DOHH2 (cell line): Measurements from ENCODE around the gene NATD1.

Experiments used
- H3F3A ChIP-seq: fragments of 200-600 bp; sonication (generic), shearing (Covaris generic); 2 replicates; pipeline ENCODE4 v1.6.0; 2016; ENCODE audit warnings: antibody characterized with exemption, mild to moderate bottlenecking; ENCODE audit not compliant: control insufficient read depth, insufficient read depth
- H3K27ac ChIP-seq: fragments of 200-600 bp; sonication (generic); 2 replicates; pipeline ENCODE4 v1.5.1; 2014; ENCODE audit warnings: low read depth, mild to moderate bottlenecking, low read length, moderate library complexity
- H3K27me3 ChIP-seq: fragments of 200-600 bp; sonication (generic); 2 replicates; pipeline ENCODE4 v1.6.1; 2014; ENCODE audit warnings: mild to moderate bottlenecking, low read length, mixed read lengths; ENCODE audit not compliant: control insufficient read depth
- H3K36me3 ChIP-seq: fragments of 200-600 bp; sonication (generic); 2 replicates; pipeline ENCODE4 v1.6.1; 2014; ENCODE audit warnings: mild to moderate bottlenecking, low read length, moderate library complexity, mixed read lengths; ENCODE audit not compliant: control insufficient read depth
- H3K4me1 ChIP-seq: fragments of 200-600 bp; sonication (generic); 2 replicates; pipeline ENCODE4 v1.6.1; 2014; ENCODE audit warnings: mild to moderate bottlenecking, low read length, mixed read lengths; ENCODE audit not compliant: control insufficient read depth
- H3K4me2 ChIP-seq: fragments of 200-600 bp; sonication (generic); 2 replicates; pipeline ENCODE4 v1.6.0; 2014; ENCODE audit warnings: mild to moderate bottlenecking, low read length, moderate library complexity
- H3K4me3 ChIP-seq: fragments of 200-600 bp; sonication (generic); 2 replicates; pipeline ENCODE4 v1.5.1; 2014; ENCODE audit warnings: mild to moderate bottlenecking, low read length, mixed read lengths
- H3K79me2 ChIP-seq: fragments of 200-600 bp; sonication (generic); 2 replicates; pipeline ENCODE4 v1.6.1; 2014; ENCODE audit warnings: mild to moderate bottlenecking, low read length, mixed read lengths; ENCODE audit not compliant: control insufficient read depth
- H3K9me2 ChIP-seq: fragments of 200-600 bp; sonication (generic); replicated peaks from 2 replicates; pipeline ENCODE4 v1.6.1; 2014; ENCODE audit warnings: mild to moderate bottlenecking, low read length, mixed read lengths; ENCODE audit not compliant: control insufficient read depth
- H3K9me3 ChIP-seq: fragments of 200-600 bp; sonication (generic); 2 replicates; pipeline ENCODE4 v1.6.1; 2014; ENCODE audit warnings: antibody characterized with exemption, low read length, mixed read lengths; ENCODE audit not compliant: control insufficient read depth, insufficient read depth
- H4K20me1 ChIP-seq: fragments of 200-600 bp; sonication (generic); 2 replicates; pipeline ENCODE4 v1.6.0; 2014; ENCODE audit warnings: low read depth, mild to moderate bottlenecking, antibody characterized with exemption, low read length, moderate library complexity; ENCODE audit not compliant: control insufficient read depth, insufficient read depth
- EZH2phosphoT487 ChIP-seq: fragments of 200-600 bp; sonication (generic); IDR thresholded peaks from 2 replicates; pipeline ENCODE4 v1.6.1; 2017; ENCODE audit warnings: borderline replicate concordance, mild to moderate bottlenecking, antibody characterized with exemption, low read length, moderate library complexity, mixed read lengths
- TF ChIP-seq, protein P1 (sequence below): fragments of 200-600 bp; sonication (generic); IDR thresholded peaks from one replicate; pipeline ENCODE4 v1.5.1; 2014; ENCODE audit warnings: antibody characterized with exemption, mild to moderate bottlenecking, low read depth, low read length; ENCODE audit not compliant: poor library complexity, severe bottlenecking

Gene NATD1

DNA sequence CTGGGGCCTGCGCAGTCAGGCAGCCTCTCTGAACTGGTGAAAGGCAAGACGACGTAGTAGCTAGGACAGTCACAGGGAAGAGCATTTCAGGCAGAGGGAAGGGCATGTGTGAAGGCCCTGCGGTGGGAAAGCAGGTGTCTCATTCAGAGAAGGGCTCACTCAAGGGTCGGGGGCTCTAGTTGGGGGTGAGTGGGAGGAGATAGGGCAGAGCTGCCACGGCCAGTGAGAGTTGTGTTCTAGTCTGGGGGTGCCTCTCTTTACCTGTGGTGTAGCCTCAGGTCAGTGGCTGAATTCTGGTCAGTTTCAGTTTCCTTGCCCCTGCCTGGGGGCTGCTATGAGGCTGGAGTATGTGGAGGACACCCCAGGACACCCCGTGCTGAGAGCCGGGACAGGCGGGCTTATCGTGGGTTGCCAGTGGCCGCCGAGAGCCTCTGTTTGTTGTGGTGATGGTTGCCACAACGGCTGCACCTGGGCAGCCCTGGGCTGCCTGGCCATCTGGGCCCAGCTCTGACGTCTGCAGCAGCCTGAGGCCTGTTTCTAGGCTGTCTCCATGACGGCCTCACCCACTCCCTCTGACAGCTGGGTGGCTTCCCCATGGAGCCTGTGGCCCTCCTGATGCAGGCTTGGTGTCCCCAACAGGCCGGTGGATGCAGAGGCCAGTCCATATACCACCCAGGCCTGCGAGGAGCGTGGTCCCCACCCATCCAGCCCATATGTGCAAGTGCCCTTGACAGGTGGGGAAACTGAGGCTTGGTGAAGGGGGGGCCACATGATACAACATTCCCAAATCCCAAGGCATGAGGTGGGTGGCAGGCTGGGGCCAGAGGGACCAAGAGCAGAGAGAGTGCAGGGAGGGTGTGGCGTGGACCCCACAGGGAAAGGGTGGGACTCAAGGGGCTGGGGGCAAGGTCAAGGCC, 42.1 kb upstream of the NATD1 start:
- Histone ChIP-seq H3K9me2 (no peaks in the 10 kb centered on the region), H3K4me2 (no peak overlapping the region), H3K79me2 (peaks cover 15% of the 10 kb centered on the region), H3K4me1 (no peaks in the 10 kb centered on the region), H3K27ac (no peak overlapping the region), H3F3A (no peaks in the 10 kb centered on the region), H3K9me3 (peaks cover 3% of the 10 kb centered on the region; the same call in 1 of the 2 replicates), H3K36me3 (peaks cover 5% of the 10 kb centered on the region; the same call in 1 of the 2 replicates), H4K20me1 (no peaks in the 10 kb centered on the region), H3K4me3 (no peak overlapping the region), H3K27me3 (no peaks in the 10 kb centered on the region)
- TF ChIP-seq, protein P1, sequence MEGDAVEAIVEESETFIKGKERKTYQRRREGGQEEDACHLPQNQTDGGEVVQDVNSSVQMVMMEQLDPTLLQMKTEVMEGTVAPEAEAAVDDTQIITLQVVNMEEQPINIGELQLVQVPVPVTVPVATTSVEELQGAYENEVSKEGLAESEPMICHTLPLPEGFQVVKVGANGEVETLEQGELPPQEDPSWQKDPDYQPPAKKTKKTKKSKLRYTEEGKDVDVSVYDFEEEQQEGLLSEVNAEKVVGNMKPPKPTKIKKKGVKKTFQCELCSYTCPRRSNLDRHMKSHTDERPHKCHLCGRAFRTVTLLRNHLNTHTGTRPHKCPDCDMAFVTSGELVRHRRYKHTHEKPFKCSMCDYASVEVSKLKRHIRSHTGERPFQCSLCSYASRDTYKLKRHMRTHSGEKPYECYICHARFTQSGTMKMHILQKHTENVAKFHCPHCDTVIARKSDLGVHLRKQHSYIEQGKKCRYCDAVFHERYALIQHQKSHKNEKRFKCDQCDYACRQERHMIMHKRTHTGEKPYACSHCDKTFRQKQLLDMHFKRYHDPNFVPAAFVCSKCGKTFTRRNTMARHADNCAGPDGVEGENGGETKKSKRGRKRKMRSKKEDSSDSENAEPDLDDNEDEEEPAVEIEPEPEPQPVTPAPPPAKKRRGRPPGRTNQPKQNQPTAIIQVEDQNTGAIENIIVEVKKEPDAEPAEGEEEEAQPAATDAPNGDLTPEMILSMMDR: no peak

DNA sequence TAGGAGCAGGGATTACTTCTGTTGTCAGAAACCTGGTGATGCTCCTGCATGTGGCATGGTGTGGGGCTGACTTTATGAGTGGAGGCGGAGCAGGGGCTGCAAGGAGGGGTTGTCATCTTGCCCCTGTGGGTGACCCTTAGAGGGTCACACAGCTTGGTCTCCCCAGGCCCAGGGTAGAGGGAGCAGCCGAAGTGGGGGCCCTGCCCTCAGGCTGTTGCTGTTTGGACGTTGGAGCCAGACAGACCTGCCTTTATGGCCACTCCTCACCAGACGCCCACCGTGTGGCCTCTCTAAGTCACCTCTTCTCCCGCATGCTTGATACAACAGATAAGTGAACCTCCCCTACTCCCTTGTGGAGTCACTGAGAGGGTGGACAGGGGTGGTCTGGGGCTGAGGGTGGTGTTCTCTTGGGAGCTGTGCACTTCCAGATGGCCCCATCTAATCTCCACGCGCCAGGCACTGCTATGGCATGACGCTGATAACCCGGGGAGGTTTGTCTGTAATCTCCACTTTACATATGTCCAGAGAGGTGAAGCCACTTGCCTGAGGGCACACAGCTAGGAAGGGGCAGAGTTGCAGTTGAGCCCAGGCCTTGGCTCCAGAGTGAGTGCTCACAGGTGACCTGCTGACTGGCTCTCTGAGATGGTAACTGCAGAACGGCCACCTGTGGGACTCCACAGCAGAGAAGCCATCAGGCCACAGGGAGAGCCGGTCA, 41.3 kb upstream of the NATD1 start:
- H3K4me2 ChIP-seq: no peak overlapping the region
- H3K27ac ChIP-seq: no peak overlapping the region
- no peaks in the 10 kb centered on the region for H4K20me1 ChIP-seq
- H3K27me3 ChIP-seq: no peaks in the 10 kb centered on the region
- no peaks in the 10 kb centered on the region for H3K9me2 ChIP-seq
- H3K79me2 ChIP-seq: peaks cover 23% of the 10 kb centered on the region
- no peak overlapping the region for H3K4me3 ChIP-seq
- H3K4me1 ChIP-seq: peaks cover 3% of the 10 kb centered on the region
- peaks cover 3% of the 10 kb centered on the region; the same call in 1 of the 2 replicates for H3K9me3 ChIP-seq
- H3F3A ChIP-seq: no peaks in the 10 kb centered on the region
- TF ChIP-seq, protein P1: no peak
- TF ChIP-seq EZH2phosphoT487: no peak
- H3K36me3 ChIP-seq: no peaks in the 10 kb centered on the region

- H3K9me3 ChIP-seq: peaks cover 3% of the 10 kb centered on the region; the same call in 1 of the 2 replicates
- peaks cover 2% of the 10 kb centered on the region; the same call in 1 of the 2 replicates for H3F3A ChIP-seq
- H3K36me3 ChIP-seq: no peaks in the 10 kb centered on the region
- H3K79me2 ChIP-seq: peaks cover 29% of the 10 kb centered on the region
- no peak overlapping the region for H3K27ac ChIP-seq
- H3K4me1 ChIP-seq: peaks cover 9% of the 10 kb centered on the region
- H3K27me3 ChIP-seq: no peaks in the 10 kb centered on the region
- H3K4me3 ChIP-seq: no peak overlapping the region
- no peaks in the 10 kb centered on the region for H4K20me1 ChIP-seq
- no peaks in the 10 kb centered on the region for H3K9me2 ChIP-seq
- H3K4me2 ChIP-seq: no peak overlapping the region
- TF ChIP-seq, protein P1: no peak
- no peak for TF ChIP-seq EZH2phosphoT487
Observed at GRCh38 chr17:21293831-21294210, 40.6 kb upstream of the NATD1 start.
